ENCODE measurements around the gene CNOT6L.

The CNOT6L gene

DNA sequence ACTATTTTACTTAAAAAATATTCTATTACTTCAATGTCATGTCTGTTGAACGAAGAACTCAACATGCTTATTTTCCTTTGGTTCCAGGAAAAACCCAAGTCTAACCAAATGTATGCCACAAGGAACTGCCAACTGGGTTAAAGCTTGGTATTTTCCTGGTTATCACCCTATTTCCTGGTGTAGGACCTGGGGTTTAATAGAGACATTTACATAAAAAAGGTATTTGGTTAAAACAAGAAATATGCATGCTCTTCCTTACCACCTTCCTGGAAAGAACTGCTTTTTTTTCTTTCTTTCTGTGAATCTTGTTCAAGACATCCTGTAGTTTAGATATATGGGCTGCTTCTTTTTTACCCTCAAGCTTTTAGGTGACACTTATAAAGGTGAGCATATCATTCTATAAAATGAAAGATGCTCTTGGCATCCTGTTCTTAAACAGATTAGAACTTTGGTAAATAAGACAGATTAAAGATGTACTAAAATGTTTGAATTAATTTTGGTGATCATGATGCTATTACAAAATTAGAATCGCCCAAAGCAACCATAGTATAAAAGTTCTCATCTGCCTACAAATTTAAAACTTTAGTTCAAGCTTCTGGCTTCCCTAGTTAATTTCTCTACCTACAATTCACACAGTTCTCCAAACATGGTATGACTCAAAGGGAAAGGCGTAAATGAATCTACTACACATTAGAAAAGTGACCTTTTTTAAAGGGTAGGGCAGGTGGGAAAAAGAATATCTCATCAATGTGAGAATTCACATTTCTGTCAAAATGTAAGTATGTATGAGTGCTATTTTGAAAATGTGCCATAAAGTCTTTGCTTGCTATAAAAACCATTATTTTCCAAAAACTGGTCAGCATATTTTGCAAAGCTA is 103.5 kb downstream of the CNOT6L start:
- TF ChIP-seq, protein P1, sequence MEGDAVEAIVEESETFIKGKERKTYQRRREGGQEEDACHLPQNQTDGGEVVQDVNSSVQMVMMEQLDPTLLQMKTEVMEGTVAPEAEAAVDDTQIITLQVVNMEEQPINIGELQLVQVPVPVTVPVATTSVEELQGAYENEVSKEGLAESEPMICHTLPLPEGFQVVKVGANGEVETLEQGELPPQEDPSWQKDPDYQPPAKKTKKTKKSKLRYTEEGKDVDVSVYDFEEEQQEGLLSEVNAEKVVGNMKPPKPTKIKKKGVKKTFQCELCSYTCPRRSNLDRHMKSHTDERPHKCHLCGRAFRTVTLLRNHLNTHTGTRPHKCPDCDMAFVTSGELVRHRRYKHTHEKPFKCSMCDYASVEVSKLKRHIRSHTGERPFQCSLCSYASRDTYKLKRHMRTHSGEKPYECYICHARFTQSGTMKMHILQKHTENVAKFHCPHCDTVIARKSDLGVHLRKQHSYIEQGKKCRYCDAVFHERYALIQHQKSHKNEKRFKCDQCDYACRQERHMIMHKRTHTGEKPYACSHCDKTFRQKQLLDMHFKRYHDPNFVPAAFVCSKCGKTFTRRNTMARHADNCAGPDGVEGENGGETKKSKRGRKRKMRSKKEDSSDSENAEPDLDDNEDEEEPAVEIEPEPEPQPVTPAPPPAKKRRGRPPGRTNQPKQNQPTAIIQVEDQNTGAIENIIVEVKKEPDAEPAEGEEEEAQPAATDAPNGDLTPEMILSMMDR (IDR thresholded peaks at IDR 0.05; ENCODE audit: low read depth, low read length), result no peak
- DNase-seq (ENCODE audit: low read depth in 2 of 2), result no peak
- H3K4me3 ChIP-seq (replicated peaks in 1 of 2; ENCODE audit: low read depth in 2 of 2, low read length in 2 of 2), result no peak overlapping the region

GRCh38 chr4:77714514-77714913 is 104.7 kb downstream of the CNOT6L start:
- TF ChIP-seq, protein P1 (IDR thresholded peaks at IDR 0.05; ENCODE audit: low read depth, low read length), result no peak
- H3K4me3 ChIP-seq (replicated peaks in 1 of 2; ENCODE audit: low read depth in 2 of 2, low read length in 2 of 2), result no peak overlapping the region
- no peak for DNase-seq (ENCODE audit: low read depth in 2 of 2)

- no peak for DNase-seq (ENCODE audit: low read depth in 2 of 2)
- TF ChIP-seq, protein P1 (IDR thresholded peaks at IDR 0.05; ENCODE audit: low read depth, low read length), result no peak
- H3K4me3 ChIP-seq (replicated peaks in 1 of 2; ENCODE audit: low read depth in 2 of 2, low read length in 2 of 2), result no peak overlapping the region
Observed at GRCh38 chr4:77713884-77714283, 105.3 kb downstream of the CNOT6L start.

- no peak for DNase-seq (ENCODE audit: low read depth in 2 of 2)
- TF ChIP-seq, protein P1 (IDR thresholded peaks at IDR 0.05; ENCODE audit: low read depth, low read length), result no peak
- H3K4me3 ChIP-seq (replicated peaks in 1 of 2; ENCODE audit: low read depth in 2 of 2, low read length in 2 of 2), result no peak overlapping the region
Observed at GRCh38 chr4:77712675-77713074, 106.5 kb downstream of the CNOT6L start.

DNA sequence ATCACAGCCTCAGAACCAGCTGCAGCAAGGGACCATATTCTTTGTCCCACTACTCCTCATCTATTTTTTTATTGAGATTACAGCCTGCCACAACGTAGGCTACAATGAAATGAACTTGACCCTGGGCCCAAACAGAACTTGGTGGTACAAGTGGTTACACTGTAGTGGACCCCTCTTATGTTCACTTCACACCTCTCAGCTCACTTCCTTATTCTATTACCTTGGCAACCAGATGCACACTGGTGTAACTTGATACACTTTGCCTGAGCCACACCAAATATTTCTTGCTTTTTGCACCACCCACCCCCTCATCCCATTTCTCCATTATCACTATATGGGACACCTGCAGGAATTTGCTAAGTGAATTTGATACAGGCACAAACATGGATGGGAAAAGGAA is 107.7 kb downstream of the CNOT6L start:
- H3K4me3 ChIP-seq (replicated peaks in 1 of 2; ENCODE audit: low read depth in 2 of 2, low read length in 2 of 2), result no peak overlapping the region
- TF ChIP-seq, protein P1 (IDR thresholded peaks at IDR 0.05; ENCODE audit: low read depth, low read length), result no peak
- no peak for DNase-seq (ENCODE audit: low read depth in 2 of 2)

GRCh38 chr4:77710684-77711083 is 108.5 kb downstream of the CNOT6L start:
- H3K4me3 ChIP-seq (replicated peaks in 1 of 2; ENCODE audit: low read depth in 2 of 2, low read length in 2 of 2), result no peak overlapping the region
- TF ChIP-seq, protein P1 (IDR thresholded peaks at IDR 0.05; ENCODE audit: low read depth, low read length), result no peak
- DNase-seq (ENCODE audit: low read depth in 2 of 2), result no peak

All from cardiac fibroblast (primary cell).